Suprapubic skin (tissue), 4 donors: ENCODE data around the gene OSBPL2. TPM values are rescaled to one million over a fixed set of nuclear protein-coding genes. Genes with fewer than 3 reads are reported as not detected.

Experiments used
- DNase-seq, 2 donors: peaks; one replicate each; pipeline ENCODE4 v3.0.0-alpha.2; 2019; ENCODE audit warnings: low spot score in 2 of 2
- H3K27ac ChIP-seq: fragments of 200-600 bp; sonication (generic); one replicate; pipeline ENCODE4 v1.5.1; 2019
- H3K27me3 ChIP-seq: fragments of 200-600 bp; sonication (generic); one replicate; pipeline ENCODE4 v1.5.1; 2019
- H3K36me3 ChIP-seq: fragments of 200-600 bp; sonication (generic); one replicate; pipeline ENCODE4 v1.5.1; 2019
- H3K4me1 ChIP-seq: fragments of 200-600 bp; sonication (generic); one replicate; pipeline ENCODE4 v1.5.1; 2019
- H3K4me3 ChIP-seq: fragments of 200-600 bp; sonication (generic); one replicate; pipeline ENCODE4 v1.5.1; 2019; ENCODE audit warnings: mild to moderate bottlenecking
- H3K9me3 ChIP-seq: fragments of 200-600 bp; sonication (generic); one replicate; pipeline ENCODE4 v1.5.1; 2019
- CTCF ChIP-seq, 2 donors: fragments of 200-600 bp in 1 of 2; fragments of 450-650 bp in 1 of 2; sonication (generic) in 1 of 2; IDR thresholded peaks; one replicate each; pipeline ENCODE4 v1.5.1; 2016 to 2019; ENCODE audit warnings: antibody characterized with exemption in 2 of 2, mild to moderate bottlenecking in 1 of 2, moderate library complexity in 1 of 2
- EP300 ChIP-seq: sonication (generic); formaldehyde crosslinking; IDR thresholded peaks from one replicate; pipeline ENCODE4 v1.6.1; 2017; ENCODE audit warnings: antibody characterized with exemption
- POLR2A ChIP-seq, 2 donors: fragments of 450-650 bp; IDR thresholded peaks; one replicate each; pipeline ENCODE4 v1.6.1; 2017; ENCODE audit warnings: antibody characterized with exemption in 2 of 2, mild to moderate bottlenecking in 2 of 2, moderate library complexity in 2 of 2
- POLR2AphosphoS5 ChIP-seq, 3 donors: sonication (generic); formaldehyde crosslinking; IDR thresholded peaks; one replicate each; pipeline ENCODE4 v1.6.1; 2017; ENCODE audit warnings: antibody characterized with exemption in 3 of 3
- WGBS: methylation state at CpG from one replicate; pipeline ENCODE4 v1.1.5; 2018; 5-methylcytosine and 5-hydroxymethylcytosine counted together
- total RNA-seq, 4 donors: library from RNA; depleted of rRNA; stranded (reverse); fragments of >200 nt; gene quantifications; one replicate each; pipeline ENCODE4 v1.1.0, GENCODE V29; 2016

Gene OSBPL2
- total RNA-seq, 4 donors from 2014 or later: 78.1 to 132 (median 84.0) TPM

DNA sequence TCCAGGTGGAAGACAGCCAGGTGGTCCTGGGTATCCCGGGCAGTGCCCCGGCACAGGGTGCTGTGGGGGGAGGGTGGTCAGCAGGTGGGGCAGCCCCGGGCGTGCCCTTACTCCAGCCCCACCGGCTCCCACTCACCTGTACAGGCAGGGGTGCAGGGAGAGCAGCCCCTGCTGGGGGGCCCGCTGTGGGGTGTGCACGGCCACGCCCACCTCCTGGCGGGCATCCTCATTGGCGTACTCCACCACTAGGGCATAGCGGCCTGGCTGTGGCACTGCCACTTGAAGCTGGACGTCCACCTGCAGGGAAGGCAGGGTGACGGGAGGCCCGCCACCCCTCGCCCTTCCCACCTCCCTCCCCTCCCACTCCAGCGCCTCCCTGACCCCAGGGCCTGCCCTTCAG is 94.1 kb downstream of the OSBPL2 start:
- no peaks in the 10 kb centered on the region for H3K9me3 ChIP-seq
- peaks cover 98% of the 10 kb centered on the region for H3K36me3 ChIP-seq
- H3K4me1 ChIP-seq: no peaks in the 10 kb centered on the region
- DNase-seq: no peak
- no peak overlapping the region for H3K27ac ChIP-seq
- 96% methylated on average over 4 of the region's 16 CpGs for WGBS
- no peak for TF ChIP-seq CTCF (IDR thresholded peaks at IDR 0.05)
- no peak for TF ChIP-seq POLR2A (IDR thresholded peaks at IDR 0.05)
- TF ChIP-seq POLR2AphosphoS5 (IDR thresholded peaks at IDR 0.05): no peak
- no peak for TF ChIP-seq EP300
- H3K27me3 ChIP-seq: no peaks in the 10 kb centered on the region
- H3K4me3 ChIP-seq: no peak overlapping the region

DNA sequence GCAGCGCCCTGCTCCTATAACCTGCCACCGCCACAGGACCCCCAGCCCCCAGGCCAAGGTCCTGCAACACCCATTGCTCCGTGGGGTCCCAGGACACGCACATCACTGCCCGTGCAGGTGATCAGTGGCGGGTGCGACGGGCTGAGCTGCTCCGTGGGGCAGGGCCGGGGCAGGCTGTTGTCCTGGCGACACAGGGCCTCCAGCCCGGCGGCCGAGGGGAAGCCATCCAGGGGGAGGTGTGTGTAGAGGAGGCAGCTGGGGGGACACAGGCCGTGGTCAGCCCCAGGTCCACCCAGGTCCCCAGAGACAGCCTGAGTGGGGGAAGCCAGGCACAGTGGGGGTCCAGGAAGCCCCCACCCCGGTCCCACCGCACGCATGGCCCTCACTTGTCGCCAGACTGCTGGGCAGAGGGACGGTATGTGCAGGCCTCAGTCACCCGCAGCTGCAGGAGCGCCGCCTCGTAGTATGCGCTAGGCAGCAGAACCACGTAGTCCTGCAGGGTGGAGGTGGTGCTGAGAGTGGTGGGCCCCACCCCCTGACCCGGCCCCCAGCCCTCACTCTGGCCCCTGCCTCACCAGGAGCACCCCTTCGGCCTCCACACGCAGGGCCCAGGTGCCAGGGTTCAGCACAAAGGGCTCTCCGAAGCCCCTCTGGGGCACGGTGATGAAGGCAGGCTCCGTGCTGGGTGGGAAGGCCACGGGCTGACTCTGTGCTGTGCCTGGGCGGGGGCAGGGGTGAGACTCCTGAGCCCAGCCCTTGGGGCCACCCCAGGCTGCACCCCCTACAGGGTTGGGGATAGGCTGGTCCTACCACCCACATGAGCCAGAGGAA is 94.9 kb downstream of the OSBPL2 start:
- DNase-seq: no peak
- TF ChIP-seq POLR2AphosphoS5 (IDR thresholded peaks at IDR 0.05): no peak
- no peak for TF ChIP-seq EP300
- no peak for TF ChIP-seq POLR2A (IDR thresholded peaks at IDR 0.05)
- TF ChIP-seq CTCF (IDR thresholded peaks at IDR 0.05): no peak
- Histone ChIP-seq H3K36me3 (peaks cover 98% of the 10 kb centered on the region), H3K4me3 (no peak overlapping the region), H3K27ac (no peak overlapping the region), H3K9me3 (no peaks in the 10 kb centered on the region), H3K4me1 (no peaks in the 10 kb centered on the region), H3K27me3 (no peaks in the 10 kb centered on the region)
- WGBS: no CpG with 5 or more reads among the region's 34 CpGs

GRCh38 chr20:62333820-62334595 is 95.7 kb downstream of the OSBPL2 start:
- peaks cover 96% of the 10 kb centered on the region for H3K36me3 ChIP-seq
- H3K9me3 ChIP-seq: no peaks in the 10 kb centered on the region
- H3K27ac ChIP-seq: no peak overlapping the region
- DNase-seq: no peak
- TF ChIP-seq EP300 (no peak), POLR2AphosphoS5 (IDR thresholded peaks at IDR 0.05) (no peak), CTCF (IDR thresholded peaks at IDR 0.05) (no peak), POLR2A (IDR thresholded peaks at IDR 0.05) (no peak)
- no peaks in the 10 kb centered on the region for H3K27me3 ChIP-seq
- H3K4me1 ChIP-seq: no peaks in the 10 kb centered on the region
- 74% methylated on average over 20 of the region's 37 CpGs for WGBS
- no peak overlapping the region for H3K4me3 ChIP-seq

DNA sequence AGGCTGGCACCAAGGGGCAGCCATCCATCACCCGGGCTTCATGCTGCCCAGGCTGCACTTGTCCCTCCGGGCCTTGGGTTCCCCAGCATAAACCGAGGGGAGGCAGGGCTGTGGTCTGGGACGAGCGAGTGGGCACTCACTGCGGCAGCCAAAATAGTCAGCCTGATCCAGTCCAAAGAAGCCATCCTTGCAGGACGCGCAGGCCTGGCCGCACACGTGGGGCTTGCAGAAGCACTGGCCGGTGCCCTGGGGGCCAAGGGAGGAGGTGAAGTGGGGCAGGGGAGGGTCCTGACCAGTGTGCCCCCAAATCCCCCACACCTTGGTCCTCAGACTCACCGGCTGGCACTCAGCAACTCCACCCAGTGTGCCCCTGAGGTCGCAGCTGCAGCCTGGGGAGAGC is 96.6 kb downstream of the OSBPL2 start:
- H3K36me3 ChIP-seq: peaks cover 93% of the 10 kb centered on the region
- 95% methylated on average over 4 of the region's 13 CpGs for WGBS
- H3K4me3 ChIP-seq: no peak overlapping the region
- H3K4me1 ChIP-seq: no peaks in the 10 kb centered on the region
- no peaks in the 10 kb centered on the region for H3K27me3 ChIP-seq
- TF ChIP-seq POLR2A (IDR thresholded peaks at IDR 0.05) (no peak), POLR2AphosphoS5 (IDR thresholded peaks at IDR 0.05) (no peak), CTCF (IDR thresholded peaks at IDR 0.05) (no peak), EP300 (no peak)
- no peak for DNase-seq
- H3K9me3 ChIP-seq: no peaks in the 10 kb centered on the region
- H3K27ac ChIP-seq: no peak overlapping the region

- no peaks in the 10 kb centered on the region for H3K27me3 ChIP-seq
- peaks cover 92% of the 10 kb centered on the region for H3K36me3 ChIP-seq
- H3K27ac ChIP-seq: no peak overlapping the region
- no peak for TF ChIP-seq POLR2AphosphoS5 (IDR thresholded peaks at IDR 0.05)
- TF ChIP-seq CTCF (IDR thresholded peaks at IDR 0.05): no peak
- no peak for TF ChIP-seq POLR2A (IDR thresholded peaks at IDR 0.05)
- no peak for TF ChIP-seq EP300
- no peaks in the 10 kb centered on the region for H3K9me3 ChIP-seq
- no peak for DNase-seq
- no peaks in the 10 kb centered on the region for H3K4me1 ChIP-seq
- no peak overlapping the region for H3K4me3 ChIP-seq
- WGBS: 86% methylated on average over 6 of the region's 6 CpGs
Measured at GRCh38 chr20:62335532-62335931, 97.2 kb downstream of the OSBPL2 start.
